ENCODE data around the gene MRPS27. TPM values are rescaled to one million over a fixed set of nuclear protein-coding genes. Genes with fewer than 3 reads are reported as not detected.

The MRPS27 gene
- total and polyA plus RNA-seq, 2 of the 13 experiments (the other 11 are each of a cell fraction or from before 2014, with no cell fraction given), result 71.8 to 115 TPM

- TF ChIP-seq PRDM10 (CRISPR knock-in tag; IDR thresholded peaks at IDR 0.05; ENCODE audit: low read depth), result no peak
Observed at GRCh38 chr5:72288924-72289323, 31.1 kb downstream of the MRPS27 start (continued).

DNA sequence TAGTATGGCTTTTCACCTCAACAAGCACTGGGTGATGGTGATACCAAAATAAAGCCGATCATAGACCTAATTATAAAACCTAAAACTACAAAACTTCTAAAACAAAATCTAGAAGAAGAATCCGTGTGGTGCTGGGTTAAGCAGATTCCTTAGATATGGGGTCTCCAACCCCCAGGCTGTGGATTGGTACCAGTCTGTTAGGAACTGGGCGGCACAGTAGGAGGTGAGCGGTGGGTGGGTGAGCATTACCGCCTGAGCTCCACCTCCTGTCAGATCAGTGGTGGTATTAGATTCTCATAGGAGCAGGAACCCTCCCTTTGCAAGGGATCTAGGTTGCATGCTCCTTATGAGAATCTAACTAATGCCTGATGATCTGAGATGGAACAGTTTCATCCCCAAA lies 33.2 kb downstream of the MRPS27 start:
- Histone ChIP-seq H3K9me3 (ENCODE audit: low read length) (no peaks in the 10 kb centered on the region), H3K9ac (ENCODE audit: insufficient read depth, low read depth, low read length) (no peak overlapping the region), H3K27me3 (ENCODE audit: control insufficient read depth in 1 of 2, insufficient read depth in 2 of 2, low read length in 2 of 2) (no peaks in the 10 kb centered on the region), H4K20me1 (ENCODE audit: insufficient read depth, low read length) (no peaks in the 10 kb centered on the region), H3K4me3 (replicated peaks in 1 of 3; ENCODE audit: insufficient read depth in 1 of 3, low read depth in 2 of 3, low read length in 3 of 3) (no peak overlapping the region), H3K4me2 (ENCODE audit: low read depth, low read length) (no peak overlapping the region), H3K27ac (ENCODE audit: extremely low read length, insufficient read depth, low read length) (no peak overlapping the region), H3K36me3 (replicated peaks in 1 of 2; ENCODE audit: control insufficient read depth in 1 of 2, insufficient read depth in 2 of 2, low read length in 2 of 2) (peaks cover 5 to 42% of the 10 kb centered on the region in 2 experiments), H3K79me2 (ENCODE audit: insufficient read depth, low read length) (peaks cover 2% of the 10 kb centered on the region), H3K4me1 (ENCODE audit: insufficient read depth, low read length) (peaks cover 36% of the 10 kb centered on the region), H2AFZ (ENCODE audit: low read length) (no peak overlapping the region)
- FAIRE-seq (no peak), DNase-seq (ENCODE audit: low spot score) (no peak), ATAC-seq (no peak)
- no TSS peak for BruUV-seq (replicated peaks)
- 99% methylated on average over 5 of the region's 5 CpGs for WGBS (ENCODE audit: low lambda C conversion rate)
- intact Hi-C loops (cut with micrococcal nuclease; ENCODE audit: unreplicated experiment) (no loop called here), in situ Hi-C loops (cut with HindIII; ENCODE audit: extremely low pct_ligation_motif_present, low pct_unique_long_range_greater_than_20kb) (no loop called here)
- ChIA-PET POLR2A (no interaction called here), CTCF (ENCODE audit: low intra/inter-chr PET ratio, low total read pairs) (no interaction called here)
- TF ChIP-seq ARID3A (IDR thresholded peaks at IDR 0.05; ENCODE audit: low read depth, low read length) (no peak), PRDM4 (CRISPR knock-in tag; IDR thresholded peaks at IDR 0.05; ENCODE audit: borderline replicate concordance) (no peak), WIZ (CRISPR knock-in tag; IDR thresholded peaks at IDR 0.05) (no peak), ZNF816 (CRISPR knock-in tag; IDR thresholded peaks at IDR 0.05; ENCODE audit: borderline replicate concordance) (no peak), MTERF4 (CRISPR knock-in tag; IDR thresholded peaks at IDR 0.05) (no peak), SETDB1 (CRISPR knock-in tag; IDR thresholded peaks at IDR 0.05; ENCODE audit: borderline replicate concordance) (no peak), PAWR (CRISPR knock-in tag; IDR thresholded peaks at IDR 0.05; ENCODE audit: borderline replicate concordance) (no peak), ZNF619 (CRISPR knock-in tag; IDR thresholded peaks at IDR 0.05) (no peak)
- TF ChIP-seq, protein P1, sequence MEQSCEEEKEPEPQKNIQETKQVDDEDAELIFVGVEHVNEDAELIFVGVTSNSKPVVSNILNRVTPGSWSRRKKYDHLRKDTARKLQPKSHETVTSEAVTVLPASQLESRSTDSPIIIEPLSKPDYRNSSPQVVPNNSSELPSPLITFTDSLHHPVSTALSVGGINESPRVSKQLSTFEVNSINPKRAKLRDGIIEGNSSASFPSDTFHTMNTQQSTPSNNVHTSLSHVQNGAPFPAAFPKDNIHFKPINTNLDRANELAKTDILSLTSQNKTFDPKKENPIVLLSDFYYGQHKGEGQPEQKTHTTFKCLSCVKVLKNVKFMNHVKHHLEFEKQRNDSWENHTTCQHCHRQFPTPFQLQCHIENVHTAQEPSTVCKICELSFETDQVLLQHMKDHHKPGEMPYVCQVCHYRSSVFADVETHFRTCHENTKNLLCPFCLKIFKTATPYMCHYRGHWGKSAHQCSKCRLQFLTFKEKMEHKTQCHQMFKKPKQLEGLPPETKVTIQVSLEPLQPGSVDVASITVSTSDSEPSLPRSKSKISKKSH (CRISPR knock-in tag; IDR thresholded peaks at IDR 0.05; ENCODE audit: borderline replicate concordance), result no peak

Data from HepG2 (cell line).